ENCODE data around the gene GRHL3. TPM values are rescaled to one million over a fixed set of nuclear protein-coding genes. Genes with fewer than 3 reads are reported as not detected.

The GRHL3 gene
- total RNA-seq, 3 donors from 2014 or later: 0.65 TPM; not detected in 2

DNA sequence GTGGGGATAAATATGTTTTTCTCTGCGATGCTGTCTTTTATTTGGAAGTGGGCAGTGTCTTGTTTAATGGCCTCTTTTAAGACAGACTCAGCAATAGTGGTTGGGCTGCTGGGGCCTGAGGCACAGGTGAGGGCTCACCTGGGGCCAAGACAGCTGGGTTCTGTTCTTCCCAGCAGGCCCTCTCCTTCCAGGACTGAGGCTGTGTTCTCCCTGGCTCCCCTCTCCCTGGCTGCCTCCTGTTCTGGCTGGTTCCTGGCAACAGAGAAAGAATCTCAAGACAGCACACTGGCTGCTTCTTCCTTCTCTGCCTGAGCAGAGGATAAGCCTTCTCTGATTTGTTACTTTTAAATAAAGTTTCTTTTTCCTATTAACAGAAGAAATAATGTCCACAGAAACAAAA lies 7.4 kb upstream of the GRHL3 start:
- TF ChIP-seq, protein P1, sequence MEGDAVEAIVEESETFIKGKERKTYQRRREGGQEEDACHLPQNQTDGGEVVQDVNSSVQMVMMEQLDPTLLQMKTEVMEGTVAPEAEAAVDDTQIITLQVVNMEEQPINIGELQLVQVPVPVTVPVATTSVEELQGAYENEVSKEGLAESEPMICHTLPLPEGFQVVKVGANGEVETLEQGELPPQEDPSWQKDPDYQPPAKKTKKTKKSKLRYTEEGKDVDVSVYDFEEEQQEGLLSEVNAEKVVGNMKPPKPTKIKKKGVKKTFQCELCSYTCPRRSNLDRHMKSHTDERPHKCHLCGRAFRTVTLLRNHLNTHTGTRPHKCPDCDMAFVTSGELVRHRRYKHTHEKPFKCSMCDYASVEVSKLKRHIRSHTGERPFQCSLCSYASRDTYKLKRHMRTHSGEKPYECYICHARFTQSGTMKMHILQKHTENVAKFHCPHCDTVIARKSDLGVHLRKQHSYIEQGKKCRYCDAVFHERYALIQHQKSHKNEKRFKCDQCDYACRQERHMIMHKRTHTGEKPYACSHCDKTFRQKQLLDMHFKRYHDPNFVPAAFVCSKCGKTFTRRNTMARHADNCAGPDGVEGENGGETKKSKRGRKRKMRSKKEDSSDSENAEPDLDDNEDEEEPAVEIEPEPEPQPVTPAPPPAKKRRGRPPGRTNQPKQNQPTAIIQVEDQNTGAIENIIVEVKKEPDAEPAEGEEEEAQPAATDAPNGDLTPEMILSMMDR (IDR thresholded peaks at IDR 0.05): no peak
- Histone ChIP-seq H3K9me3 (no peaks in the 10 kb centered on the region), H3K4me1 (ENCODE audit: low read depth) (no peaks in the 10 kb centered on the region), H3K4me3 (no peak overlapping the region), H3K36me3 (ENCODE audit: low read depth) (no peaks in the 10 kb centered on the region)
- no peak for ATAC-seq
- intact Hi-C loops (cut with DNase I, micrococcal nuclease): no loop called here
- DNase-seq: no peak

DNA sequence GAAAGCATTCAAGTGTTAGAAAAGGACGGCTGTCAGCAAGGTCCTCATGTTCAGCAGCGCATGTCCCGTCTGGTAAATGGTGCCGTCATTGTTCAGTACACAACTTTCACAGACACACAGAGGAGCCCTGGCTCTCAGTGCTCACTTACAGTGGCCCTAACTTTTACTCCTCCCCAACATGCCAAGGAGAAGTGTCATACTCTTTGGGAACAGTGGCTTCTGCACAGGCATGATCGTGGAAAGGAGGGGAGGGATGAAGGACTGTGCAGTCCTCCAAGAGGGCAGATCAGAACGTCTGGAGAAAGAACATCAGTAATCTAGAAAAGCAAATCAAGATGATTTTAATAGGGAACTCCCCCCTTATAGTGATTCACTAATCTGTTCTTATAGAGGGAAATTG lies 3.8 kb upstream of the GRHL3 start:
- Histone ChIP-seq H3K4me1 (ENCODE audit: low read depth) (peaks cover 10% of the 10 kb centered on the region), H3K9me3 (no peaks in the 10 kb centered on the region), H3K36me3 (ENCODE audit: low read depth) (no peaks in the 10 kb centered on the region), H3K4me3 (no peak overlapping the region)
- no peak for ATAC-seq
- TF ChIP-seq, protein P1 (IDR thresholded peaks at IDR 0.05): no peak
- intact Hi-C loops (cut with DNase I, micrococcal nuclease): no loop called here
- DNase-seq: no peak

DNA sequence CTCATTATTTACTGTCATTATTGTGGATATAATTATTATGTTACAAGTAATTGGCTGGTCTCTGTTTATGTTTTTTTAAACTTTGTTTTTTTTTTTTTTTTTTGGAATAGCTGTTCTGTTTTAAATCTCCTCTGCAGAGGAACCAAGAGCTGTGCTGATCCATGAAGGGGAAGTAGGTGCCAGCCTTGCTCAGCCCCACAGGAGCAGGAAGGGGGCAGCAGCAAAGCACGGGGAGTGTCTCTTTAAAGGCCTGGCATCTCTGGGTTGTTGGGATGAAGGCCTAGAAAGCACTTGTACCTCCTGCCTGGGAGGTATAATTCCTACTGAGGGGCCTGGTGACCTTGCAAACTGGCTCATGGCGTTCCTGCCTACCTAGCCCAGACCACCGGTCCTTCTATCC lies 2.5 kb upstream of the GRHL3 start:
- H3K9me3 ChIP-seq: no peaks in the 10 kb centered on the region
- peaks cover 10% of the 10 kb centered on the region for H3K4me1 ChIP-seq (ENCODE audit: low read depth)
- TF ChIP-seq, protein P1 (IDR thresholded peaks at IDR 0.05): no peak
- ATAC-seq (no peak), DNase-seq (no peak)
- no peaks in the 10 kb centered on the region for H3K36me3 ChIP-seq (ENCODE audit: low read depth)
- intact Hi-C loops (cut with DNase I, micrococcal nuclease): no loop called here
- H3K4me3 ChIP-seq: no peak overlapping the region

DNA sequence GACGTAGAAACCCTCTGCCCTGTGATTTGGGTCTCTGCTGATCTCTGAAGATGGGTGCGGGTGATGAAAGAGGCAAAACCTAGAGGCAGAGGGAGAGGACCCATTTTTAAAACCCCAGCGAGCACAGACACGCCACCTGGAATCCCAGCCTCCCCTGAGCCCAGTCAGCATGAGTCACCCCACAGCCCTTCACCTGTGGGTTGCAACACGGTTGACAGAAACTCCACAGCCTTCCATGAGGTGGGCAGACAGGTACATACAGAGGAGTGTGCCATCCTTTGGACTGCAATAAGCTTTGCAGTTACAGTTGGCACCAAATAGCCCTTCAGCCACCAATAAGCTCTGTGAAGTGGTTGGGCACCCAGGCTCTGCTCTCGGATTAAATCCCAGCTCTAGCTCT lies 2.1 kb upstream of the GRHL3 start:
- TF ChIP-seq, protein P1 (IDR thresholded peaks at IDR 0.05): no peak
- no peak for DNase-seq
- intact Hi-C loops (cut with DNase I, micrococcal nuclease): no loop called here

DNA sequence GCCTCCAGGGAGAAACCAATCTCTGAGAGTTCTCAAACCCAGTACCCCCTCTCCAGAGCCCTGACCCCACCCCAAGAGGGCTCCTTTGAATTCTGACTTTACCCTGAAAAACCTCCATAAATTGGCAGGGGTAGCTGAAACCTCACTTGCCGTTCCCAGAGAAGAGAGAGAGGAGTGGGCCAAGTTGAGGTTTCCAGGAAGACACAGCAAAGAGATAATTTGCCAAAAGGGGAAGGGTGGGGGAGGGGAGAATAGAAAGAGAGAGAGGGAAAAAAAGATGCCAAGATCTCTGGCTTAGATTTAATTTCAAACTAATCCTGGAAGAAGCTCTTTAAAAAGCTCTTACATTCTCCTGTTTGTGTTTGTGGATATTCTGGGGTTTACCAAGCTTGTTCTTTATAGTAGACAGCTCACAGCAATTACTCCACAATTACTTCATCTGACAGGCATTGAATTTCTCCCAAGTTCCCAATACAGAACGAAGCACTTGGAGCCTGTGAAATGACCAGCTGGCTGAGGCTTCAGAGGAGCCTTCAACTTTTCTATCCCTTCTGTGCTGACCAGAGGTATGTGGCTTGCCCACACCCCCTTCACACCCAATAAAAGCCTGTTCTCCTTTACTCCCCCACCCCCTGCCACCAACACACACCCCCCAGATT lies 1.1 kb upstream of the GRHL3 start:
- TF ChIP-seq, protein P1 (IDR thresholded peaks at IDR 0.05): no peak
- Histone ChIP-seq H3K4me1 (ENCODE audit: low read depth) (peaks cover 10% of the 10 kb centered on the region), H3K9me3 (no peaks in the 10 kb centered on the region), H3K4me3 (no peak overlapping the region), H3K36me3 (ENCODE audit: low read depth) (no peaks in the 10 kb centered on the region)
- peak in 1 of 3 donors; percentile 7 for DNase-seq
- no peak for ATAC-seq
- intact Hi-C loops (cut with DNase I, micrococcal nuclease): no loop called here

More for the DNA sequence above, 2.1 kb upstream of the GRHL3 start:
- H3K9me3 ChIP-seq: no peaks in the 10 kb centered on the region
- H3K4me1 ChIP-seq (ENCODE audit: low read depth): peaks cover 10% of the 10 kb centered on the region
- H3K4me3 ChIP-seq: no peak overlapping the region
- ATAC-seq: no peak
- H3K36me3 ChIP-seq (ENCODE audit: low read depth): no peaks in the 10 kb centered on the region

All from mucosa of descending colon (tissue), 3 donors.